Upper lobe of left lung (tissue), 4 donors: ENCODE measurements around the gene ATP10A.

Experiments
- CTCF ChIP-seq, 6 experiments: fragments of 450-650 bp in 4 of 6; fragments of 200-600 bp in 2 of 6; sonication (generic) in 2 of 6; IDR thresholded peaks; one replicate each; pipeline ENCODE4 v1.5.1; 2016 to 2019; ENCODE audit warnings: antibody characterized with exemption in 6 of 6
- EP300 ChIP-seq, 4 donors: sonication (generic); formaldehyde crosslinking; IDR thresholded peaks; one replicate each; pipeline ENCODE4 v1.5.1; 2017; ENCODE audit warnings: antibody characterized with exemption in 4 of 4, control low read depth in 2 of 4

- TF ChIP-seq CTCF (IDR thresholded peaks at IDR 0.05): no peak
- no peak for TF ChIP-seq EP300 (IDR thresholded peaks at IDR 0.05)
Observed at GRCh38 chr15:25714538-25714840, 148.6 kb downstream of the ATP10A start.
